Stimulated activated CD8-positive, alpha-beta memory T cell treated with anti-CD3 and anti-CD28 coated beads, Interleukin-2, amount 100 ng/mL, for 48 hours (primary cell): ENCODE measurements around the gene CDH4.

Experiments used
- DNase-seq, 2 donors: peaks; one replicate each; pipeline ENCODE4 v3.0.0-alpha.2; 2020; ENCODE audit warnings: low read depth in 2 of 2

Gene CDH4

DNA sequence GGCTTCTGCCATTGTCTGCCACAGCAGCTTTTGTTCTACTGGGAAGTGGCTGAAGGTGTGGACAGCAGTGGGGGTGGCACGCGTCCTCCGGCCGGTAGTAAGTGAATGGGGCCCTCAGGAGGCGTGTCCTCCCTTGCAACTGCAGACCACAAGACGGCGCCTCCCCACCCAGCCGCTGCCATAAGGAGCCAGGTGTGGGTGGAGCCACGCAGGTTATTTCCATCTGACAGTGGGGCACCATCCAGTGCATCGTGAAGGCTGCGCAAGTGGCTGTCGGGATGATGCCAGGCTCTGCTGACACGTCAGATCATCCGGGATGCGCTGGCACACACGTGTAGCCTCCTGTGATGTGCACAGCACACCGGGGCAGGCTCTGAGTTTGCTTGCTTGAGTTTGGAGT is 379.7 kb downstream of the CDH4 start:
- DNase-seq, result no peak

DNA sequence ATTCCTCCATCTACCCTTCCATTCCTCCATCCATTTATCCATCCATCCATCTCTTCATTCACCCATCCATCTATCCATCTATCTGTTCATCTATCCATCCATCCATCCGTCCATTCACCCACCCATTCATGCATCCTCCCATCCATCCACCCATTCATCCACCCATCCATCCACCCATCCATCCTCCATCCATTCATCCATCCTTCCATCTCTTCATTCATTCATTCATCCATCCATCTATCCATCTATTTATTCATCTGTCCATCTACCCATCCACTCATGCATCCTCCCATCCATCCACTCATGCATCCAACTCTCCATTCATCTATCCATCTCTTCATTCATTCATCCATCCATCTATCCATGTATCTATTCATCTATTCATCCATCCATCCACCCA is 380.9 kb downstream of the CDH4 start:
- no peak for DNase-seq

DNA sequence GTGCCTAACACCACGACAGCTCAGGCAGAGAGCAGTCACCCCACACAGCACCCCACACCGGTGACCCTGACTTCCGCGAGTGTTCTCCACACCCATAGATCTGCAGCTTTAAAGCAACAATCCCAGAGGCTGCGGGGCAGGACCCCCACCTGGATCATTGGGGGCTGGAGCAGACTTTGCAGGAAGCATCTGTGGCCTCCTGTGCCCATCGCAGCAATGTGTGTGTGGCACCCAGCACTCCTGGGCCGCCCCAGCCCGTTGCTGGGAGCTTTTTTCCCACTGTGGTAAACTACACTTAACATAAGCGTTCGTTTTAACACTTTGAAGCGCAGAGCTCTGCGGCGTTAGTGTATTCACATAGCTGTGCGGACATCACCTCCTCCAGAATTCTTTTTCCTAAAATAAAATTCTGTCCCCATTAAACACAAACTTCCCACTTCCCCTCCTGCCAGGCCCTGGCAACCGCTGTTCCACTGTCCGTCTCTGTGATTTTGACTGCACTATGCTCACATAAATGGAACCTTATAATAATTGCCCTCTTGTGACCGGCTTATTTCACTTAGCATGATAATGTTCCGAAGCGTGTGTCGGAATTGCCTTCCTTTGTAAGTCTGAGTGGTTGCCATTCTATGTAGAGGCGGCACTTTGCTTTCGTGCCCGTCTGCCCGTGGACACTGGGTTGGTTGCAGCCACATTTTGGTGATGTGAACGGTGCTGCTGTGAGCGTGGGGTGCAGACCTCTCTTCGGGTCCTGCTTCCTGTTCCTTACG is 382.5 kb downstream of the CDH4 start:
- no peak for DNase-seq

DNA sequence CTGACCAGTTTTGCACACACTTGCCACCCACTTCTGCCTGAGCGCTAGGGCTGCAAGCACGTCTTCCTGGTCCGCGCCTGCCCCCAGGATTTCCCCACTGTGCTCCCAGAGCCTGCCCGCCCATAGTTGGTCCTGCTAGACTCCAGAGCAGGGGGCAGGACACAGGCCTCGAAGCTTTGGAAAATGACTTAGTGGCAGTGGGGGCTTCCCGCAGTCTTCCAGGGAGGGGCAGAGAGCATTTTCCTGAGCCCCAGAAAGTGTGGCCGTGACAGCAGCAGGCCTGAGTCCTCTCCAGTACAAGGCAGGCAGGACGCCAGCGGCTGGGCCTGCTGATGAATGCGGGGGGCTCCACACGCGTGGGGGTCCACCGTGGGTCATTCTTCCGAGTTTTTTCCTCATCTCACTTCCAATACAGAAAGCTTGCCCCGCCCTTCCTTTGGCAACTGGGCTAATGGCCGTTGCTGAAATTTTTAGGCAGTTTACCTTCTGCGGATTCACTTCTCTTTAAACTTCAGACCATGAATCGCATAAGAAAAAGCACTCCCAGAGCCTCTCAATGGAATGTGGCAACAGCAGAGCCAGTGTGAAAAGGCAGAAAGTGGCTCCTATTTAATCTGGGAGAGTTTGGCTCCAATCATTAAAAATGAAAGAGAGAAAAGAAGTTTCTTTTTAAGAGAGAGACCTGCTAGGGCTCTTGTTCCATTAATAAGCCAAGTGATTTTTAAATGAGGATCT is 383.8 kb downstream of the CDH4 start:
- no peak for DNase-seq

DNA sequence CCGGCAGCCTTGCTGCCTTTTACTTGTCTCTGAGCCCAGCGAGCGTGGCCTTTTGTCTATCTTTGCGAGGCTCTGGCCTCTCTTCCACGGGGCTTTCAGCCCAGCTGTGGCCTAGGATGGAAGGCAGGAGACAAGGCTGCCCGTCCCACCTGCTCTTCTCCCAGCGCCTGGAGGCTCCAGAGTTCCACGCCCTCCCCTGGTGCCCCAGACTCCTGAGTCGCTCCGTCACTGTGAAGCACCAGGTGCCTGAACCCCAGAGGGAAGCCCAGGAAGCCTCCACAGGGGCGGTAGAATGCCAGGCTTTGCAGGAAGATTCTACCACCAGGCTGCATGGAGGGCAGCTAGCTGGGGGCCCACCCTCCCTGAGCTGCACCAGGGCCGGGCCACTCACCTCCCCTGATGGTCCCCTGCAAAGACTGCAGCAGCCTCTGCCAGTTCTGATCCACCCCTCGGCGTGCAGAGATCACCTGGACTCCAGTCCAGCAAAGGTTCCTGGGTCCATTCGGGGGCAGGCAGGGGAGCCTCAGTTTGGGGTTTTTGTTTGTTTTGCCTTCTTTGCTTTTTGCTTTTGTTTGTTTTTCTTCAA is 384.6 kb downstream of the CDH4 start:
- DNase-seq, result no peak

DNA sequence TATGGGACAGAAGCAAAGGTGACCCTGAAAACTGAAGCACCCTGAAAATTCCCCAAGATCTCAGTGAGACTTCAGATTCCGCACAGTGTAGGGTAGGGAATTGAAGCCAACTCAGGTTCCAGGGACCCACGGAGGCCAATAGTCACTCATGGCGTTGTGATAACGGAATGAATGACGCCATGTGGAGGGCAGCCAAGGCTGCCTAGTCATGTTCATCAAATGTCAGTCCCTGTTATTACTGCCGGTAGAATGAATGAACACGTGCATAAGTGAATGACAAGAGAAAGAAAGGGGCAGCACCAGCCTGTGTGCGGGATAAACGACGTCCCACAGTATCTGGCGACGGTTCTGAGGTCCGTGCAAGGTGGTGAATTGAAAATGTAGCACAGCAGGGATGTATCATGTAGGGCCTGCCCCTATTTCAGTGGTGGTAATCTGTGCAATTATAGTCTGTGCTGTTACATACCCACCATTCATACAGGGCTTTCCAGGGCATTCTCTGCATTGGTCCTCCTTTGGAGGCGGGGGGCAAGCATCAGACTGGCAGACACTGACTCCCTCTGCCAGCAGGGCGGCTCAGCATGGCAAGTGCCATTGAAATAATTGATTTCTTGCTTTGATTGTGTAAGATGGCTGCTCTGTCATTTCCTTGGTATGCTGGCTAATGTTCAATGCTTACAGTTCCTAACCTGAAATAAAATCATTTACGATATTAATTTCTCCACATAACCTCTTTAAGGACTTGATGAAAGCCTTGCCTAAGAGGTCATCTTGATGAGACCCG is 386.9 kb downstream of the CDH4 start:
- no peak for DNase-seq

DNA sequence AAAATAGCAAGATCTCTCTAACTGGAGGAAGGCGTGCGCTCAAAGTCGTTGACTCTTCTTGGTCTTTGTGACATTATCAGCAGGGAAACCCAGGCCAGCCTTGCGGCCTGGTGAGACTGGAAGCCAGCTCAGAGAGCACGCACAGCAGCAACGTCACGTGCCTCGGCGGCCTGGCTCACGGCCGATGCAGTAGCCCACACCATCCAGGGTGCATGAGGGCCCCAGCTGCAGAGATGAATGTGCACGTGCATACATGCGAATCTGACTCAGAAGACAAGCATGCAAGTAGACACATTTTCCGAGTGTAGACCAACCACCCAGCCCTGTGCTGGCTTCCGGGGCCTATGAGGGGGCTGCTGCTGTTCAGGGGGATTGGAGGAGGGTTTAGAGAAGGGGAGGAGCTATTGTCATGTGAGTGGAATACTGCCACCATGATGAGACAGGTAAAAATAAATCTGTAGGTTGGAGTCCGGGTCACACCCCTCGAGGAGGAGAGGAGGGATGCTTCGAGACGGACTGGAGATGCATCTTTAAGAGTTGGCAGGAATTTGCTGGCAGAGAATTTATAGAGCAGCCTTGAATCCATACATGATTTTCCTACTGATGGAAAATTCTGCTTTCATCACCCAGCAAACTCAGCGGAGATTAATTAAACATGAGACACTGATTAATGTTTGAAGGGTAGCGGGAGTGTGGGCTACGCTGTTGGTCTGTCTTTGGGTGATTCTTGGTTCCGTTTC is 388.2 kb downstream of the CDH4 start:
- DNase-seq, result no peak

DNA sequence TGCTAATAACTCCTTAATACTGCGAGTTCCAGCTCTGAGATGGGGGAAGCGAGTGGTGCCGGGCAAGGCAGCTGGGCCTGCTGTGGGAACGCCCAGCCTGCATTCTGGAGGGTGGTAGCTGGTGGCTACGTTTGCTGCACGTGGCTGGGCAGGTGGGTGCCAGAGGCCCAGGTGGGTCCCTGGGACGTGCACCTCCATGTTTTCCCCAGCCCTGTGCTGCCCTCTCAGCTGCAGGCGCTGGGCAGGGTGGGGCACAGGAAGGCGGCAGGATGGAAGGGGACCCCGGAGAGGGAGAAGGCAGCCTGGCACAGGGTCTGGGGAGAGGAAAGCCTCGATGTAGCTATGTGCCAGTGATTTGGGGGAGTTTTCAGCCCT is 388.8 kb downstream of the CDH4 start:
- no peak for DNase-seq

DNA sequence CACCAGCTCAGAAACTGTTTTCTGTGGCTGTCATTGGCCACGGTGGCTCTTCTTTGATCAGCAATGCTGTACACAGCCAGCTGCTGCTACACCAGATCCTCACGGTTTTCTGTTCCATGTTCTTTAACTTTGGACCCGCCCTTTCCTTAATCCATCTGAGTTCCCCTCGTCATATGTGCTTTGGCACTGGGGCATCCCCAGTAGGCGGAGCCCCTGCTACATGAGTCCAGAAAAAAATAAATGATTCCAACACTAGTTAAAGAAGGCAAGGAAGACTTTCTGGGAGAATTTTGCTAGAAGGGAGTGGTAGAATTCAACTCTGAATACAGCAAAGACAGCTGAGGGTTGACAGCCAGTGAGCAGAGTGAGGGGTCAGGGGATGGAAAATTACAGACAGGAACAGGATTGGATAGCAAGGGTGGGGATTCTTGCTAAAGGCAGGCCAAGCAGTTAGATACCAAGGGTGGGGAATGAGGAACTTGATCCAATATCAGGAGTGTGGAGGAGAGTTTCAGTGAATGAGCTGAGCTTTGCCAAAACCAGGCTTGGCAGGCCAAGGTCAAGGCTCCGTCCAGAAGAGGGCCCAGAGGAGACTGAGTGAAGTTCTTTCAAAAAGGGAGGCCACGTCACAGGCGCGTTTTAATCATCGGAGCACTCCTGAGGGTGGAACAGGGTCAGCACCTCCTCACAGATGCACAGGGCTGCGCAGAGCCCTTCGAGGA is 391.8 kb downstream of the CDH4 start:
- no peak for DNase-seq

DNA sequence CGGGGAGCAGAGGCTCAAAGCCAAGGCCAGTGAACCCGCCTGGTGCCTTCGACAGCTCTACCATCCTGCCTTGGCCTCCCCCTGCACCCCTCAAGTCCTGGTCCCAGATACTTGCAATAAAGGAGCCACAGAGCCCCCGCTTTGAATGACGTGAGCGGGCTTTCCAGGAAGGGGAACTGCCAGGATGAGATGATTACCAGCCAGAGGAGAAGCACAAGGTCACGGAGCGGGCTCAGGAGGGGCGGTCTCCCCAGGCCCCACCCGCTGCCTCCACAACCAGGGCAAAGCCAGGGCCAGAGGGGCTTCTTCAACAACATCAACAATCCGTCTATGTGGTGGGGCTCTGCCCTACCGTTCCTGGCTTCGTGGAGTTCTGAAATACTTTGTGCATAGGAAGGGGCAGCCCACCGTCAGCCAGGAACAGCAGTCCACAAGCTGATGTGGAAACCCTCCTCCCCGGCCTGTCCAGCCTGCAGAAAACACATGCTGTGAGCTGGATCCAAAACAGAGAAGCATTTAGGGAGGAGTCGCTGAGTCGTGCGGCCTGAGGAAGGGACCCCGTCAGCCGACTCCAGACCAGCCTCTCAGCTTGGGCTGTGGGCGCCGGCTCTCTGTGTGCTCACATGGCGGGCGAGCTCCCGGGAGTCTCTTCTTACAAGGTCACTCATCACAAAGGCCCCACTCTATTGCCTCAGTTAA is 392.5 kb downstream of the CDH4 start:
- DNase-seq, result no peak

DNA sequence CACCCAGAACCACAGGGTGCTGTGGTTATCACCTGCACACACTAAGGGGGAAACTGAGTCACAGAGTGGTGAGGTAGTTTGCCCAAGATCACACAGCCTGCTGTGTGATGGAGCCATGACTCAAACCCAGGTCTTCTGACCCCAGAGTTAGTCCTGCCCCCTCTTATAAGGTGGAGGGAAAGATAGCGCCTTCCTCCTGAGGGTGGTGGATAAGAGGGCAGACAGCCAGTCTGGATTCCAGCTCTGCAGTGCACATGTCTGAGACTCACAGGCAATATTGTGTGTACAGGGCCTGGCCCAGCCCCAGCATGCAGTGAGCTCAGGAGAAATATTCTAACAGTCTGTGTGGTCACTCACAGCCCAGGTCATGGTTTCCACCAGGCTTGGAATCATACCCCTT is 393.7 kb downstream of the CDH4 start:
- DNase-seq, result no peak

DNA sequence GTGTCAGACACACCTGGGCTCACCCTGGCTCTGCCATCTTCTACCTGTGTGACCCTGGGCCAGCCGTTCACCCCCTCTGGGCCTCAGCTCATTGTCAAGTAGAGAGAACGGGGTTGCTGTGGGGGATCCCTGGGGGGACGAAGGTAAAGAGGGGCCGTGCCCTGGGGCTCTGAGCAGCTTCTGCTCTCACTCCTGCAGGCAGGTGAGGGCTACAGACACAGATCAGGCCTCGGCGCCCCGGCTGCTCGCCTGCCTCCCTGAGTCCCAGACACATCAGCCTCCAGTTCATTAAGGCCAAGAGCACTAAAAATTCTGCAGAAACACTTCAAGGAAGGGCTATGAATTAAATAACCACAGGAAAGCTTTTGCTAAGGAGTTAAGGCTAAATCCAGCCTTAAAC is 394.4 kb downstream of the CDH4 start:
- DNase-seq, result no peak

DNA sequence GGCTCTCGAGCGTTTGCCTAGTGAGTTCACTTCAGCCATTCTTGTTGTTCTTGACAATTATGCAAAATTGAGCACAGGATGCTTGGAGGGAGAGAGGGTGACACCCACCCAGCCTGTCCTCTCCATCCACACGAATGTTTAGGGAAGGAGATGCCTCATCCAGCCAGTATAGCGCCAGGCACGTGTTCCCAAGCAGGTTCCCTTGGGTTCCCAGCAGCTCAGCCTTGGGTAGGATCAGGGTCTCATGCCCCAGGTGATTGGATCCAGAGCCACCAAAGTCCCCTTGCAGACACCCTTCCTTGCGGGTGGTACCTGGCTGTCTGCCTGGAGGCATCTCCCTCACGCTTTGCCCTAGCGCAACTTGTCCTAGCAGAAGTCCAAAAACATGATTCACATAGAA is 394.9 kb downstream of the CDH4 start:
- DNase-seq, result no peak

DNA sequence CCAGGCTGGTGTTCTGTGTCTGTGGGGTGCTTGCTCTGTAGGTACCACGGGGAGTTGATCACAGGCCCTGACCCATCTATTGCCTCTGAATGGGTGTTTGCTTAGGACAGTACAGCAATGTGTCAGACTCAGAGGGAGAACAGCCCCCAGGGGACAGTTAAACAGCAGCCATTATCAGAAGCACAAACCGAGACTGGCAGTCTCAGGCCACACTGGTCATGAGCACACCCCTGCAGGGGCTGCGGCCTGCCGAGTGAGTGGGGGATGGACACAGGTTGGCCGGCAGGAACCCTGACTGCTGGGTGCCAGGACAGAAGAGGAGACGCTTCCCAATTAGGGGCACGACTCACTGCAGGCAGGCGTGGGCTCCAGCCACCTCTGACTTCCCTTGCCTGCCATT is 395.6 kb downstream of the CDH4 start:
- DNase-seq, result no peak

DNA sequence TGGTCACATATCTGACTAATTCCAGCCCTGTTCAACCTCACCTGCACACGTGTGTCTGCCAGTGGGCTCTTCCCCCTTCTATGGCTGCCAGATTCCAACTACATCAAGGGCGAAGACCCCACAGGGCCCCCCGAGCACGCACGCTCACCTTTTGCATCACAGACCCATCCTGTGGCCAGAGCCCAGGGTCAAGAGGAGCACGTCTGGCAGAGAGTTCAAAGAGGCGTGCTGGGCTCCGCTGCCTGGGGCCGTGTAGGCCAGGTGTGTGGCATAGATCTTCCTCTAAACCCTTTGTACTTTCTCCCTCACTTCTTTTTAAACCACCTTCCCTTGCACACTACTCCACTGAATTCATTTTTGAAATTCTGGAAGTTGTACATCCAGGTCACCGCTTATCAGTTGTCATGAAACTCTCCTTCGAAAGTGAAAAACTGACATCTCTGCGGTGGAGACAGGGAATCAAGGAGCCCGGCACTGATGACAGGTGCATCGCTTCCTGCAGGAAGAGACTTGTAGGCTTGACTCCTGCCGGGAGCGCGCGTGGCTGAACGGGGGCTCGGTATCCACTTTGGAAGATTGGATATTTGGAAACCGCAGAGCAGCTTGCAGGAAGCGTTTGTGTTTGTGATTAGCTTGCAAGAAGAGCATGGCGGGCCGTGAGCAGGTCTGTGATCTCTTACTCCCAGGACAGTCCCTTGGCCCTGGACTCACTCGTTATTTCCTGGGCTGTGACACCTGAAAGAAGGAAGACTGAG is 397.2 kb downstream of the CDH4 start:
- DNase-seq, result no peak

DNA sequence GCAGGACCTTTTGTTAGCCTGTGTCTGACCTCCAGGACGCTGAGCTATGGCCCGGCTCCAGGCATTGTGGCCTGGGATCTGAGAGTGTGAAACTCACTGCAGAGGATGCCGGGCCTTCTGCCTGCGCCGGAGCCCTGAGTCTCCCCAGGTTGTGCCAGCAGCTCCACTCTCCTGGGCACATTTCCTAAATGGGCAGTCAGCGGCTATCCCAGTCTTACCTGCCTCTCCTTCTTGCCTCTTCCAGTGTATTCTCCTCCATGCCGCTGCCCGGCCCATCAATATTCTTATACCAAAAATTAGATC is 397.8 kb downstream of the CDH4 start:
- no peak for DNase-seq

DNA sequence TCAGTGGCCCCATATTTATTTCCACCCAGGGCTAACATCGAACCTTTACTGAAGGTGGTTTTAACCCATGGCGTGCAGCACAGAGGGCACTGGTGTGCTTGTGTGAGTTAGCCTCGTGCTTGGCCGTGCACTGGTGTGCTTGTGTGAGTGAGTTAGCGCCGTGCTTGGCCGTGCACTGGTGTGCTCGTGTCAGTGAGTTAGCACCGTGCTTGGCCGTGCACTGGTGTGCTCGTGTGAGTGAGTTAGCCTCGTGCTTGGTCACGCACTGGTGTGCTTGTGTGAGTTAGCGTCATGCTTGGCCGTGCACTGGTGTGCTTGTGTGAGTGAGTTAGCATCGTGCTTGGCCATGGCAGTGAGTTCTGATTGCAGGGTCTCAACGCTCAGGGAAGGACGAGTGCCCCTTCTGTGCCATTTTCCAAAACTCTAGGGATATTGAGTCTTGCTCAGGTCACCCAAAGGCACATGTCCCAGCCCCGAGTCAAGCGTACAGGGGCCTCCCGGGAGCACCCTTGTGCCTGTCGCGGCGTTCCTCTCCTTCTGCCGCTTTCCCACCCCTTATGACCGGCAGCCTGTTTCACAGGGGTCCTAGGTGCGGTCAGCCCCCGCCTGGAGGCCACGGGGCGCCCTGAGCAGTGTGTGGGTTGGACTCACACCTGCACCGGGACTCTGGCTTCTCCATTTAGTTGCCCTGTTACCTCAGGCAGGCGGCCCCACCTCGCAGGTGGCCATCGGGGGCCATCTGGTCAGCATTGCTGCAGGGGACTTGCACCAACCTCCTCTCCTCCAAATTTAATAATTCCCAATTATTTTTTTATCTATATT is 399.1 kb downstream of the CDH4 start:
- DNase-seq, result no peak

DNA sequence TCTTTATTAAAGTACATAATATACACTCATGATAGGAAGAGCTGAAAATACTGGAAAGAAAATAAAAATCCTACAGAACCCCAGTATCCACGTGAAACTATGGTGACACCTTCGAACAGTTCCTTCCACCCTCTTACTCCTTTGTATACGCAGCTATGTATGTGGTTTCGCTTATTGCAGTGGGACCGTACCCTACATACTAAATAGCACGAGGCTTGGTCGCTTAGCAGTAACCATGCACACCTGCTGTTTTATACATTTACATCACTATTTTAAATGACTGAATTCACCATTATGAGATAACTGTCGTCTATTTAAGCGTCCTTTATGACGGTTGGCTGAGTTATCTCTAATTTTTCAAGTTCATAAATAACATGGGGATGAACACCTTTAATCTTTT is 400.1 kb downstream of the CDH4 start:
- no peak for DNase-seq

DNA sequence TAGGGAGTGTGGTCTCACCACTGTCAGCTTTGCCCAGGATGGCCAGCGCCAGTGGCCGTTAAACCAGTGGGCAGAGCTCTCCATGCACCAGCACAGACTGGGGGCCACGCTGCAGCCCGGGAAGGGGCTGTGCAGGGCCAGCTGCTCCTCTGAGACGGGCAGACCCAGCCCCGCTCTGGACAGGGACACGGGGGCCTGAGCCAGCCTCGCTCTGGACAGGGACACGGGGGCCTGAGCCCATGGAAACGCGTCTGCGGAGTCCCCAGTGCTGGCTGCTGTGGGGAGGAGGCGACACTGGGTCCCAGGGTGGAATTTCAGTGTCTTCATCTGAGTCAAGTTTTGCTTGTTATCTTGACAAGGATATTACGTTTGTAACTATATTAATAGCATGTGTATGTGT is 402.7 kb downstream of the CDH4 start:
- DNase-seq, result no peak
